Fibroblast of pulmonary artery (primary cell): ENCODE results near the gene NANOGP8.

Experiments
- DNase-seq: peaks from one replicate; pipeline ENCODE4 v3.0.0-alpha.2; 2010; ENCODE audit warnings: low read depth
- H3K4me3 ChIP-seq: replicated peaks from 2 replicates; pipeline ENCODE4 v1.5.1; 2011; ENCODE audit warnings: low read depth, mild to moderate bottlenecking, control low read depth, low read length, moderate library complexity
- CTCF ChIP-seq: IDR thresholded peaks from 2 replicates; pipeline ENCODE4 v1.5.1; 2011; ENCODE audit warnings: mild to moderate bottlenecking, control low read depth, low read length, inconsistent platforms; ENCODE audit errors: missing control alignments

The NANOGP8 gene

GRCh38 chr15:35121611-35122359 is 36.7 kb upstream of the NANOGP8 start:
- no peak for DNase-seq
- TF ChIP-seq CTCF = no peak
- no peak overlapping the region for H3K4me3 ChIP-seq

GRCh38 chr15:35120173-35120572 is 35.1 kb upstream of the NANOGP8 start:
- TF ChIP-seq CTCF = no peak
- no peak for DNase-seq
- no peak overlapping the region for H3K4me3 ChIP-seq

GRCh38 chr15:35118960-35119359 is 33.9 kb upstream of the NANOGP8 start:
- no peak overlapping the region for H3K4me3 ChIP-seq
- TF ChIP-seq CTCF = no peak
- DNase-seq = no peak

- no peak for DNase-seq
- no peak for TF ChIP-seq CTCF
- no peak overlapping the region for H3K4me3 ChIP-seq
These were observed 32.6 kb upstream of the NANOGP8 start for GRCh38 chr15:35117543-35118265.

- no peak for TF ChIP-seq CTCF
- no peak for DNase-seq
- no peak overlapping the region for H3K4me3 ChIP-seq
These were observed 30.1 kb upstream of the NANOGP8 start for GRCh38 chr15:35115155-35115725.

- no peak for TF ChIP-seq CTCF
- H3K4me3 ChIP-seq = no peak overlapping the region
- no peak for DNase-seq
These were observed 27.3 kb upstream of the NANOGP8 start for GRCh38 chr15:35112346-35112745.
